OCI-LY1 (cell line): ENCODE measurements around the gene SPRY1.

Source experiments
- H2AFZ ChIP-seq: fragments of 200-600 bp; sonication (generic), shearing (Covaris generic); 2 replicates; pipeline ENCODE4 v1.6.0; 2014; ENCODE audit warnings: antibody characterized with exemption, mild to moderate bottlenecking, low read length
- H3F3A ChIP-seq: fragments of 200-600 bp; sonication (generic), shearing (Covaris generic); 2 replicates; pipeline ENCODE4 v1.6.0; 2014; ENCODE audit warnings: mild to moderate bottlenecking, antibody characterized with exemption, low read length, moderate library complexity; ENCODE audit not compliant: insufficient read depth
- H3K27ac ChIP-seq: fragments of 200-600 bp; sonication (generic); 2 replicates; pipeline ENCODE4 v1.5.1; 2014; ENCODE audit warnings: low read length, mixed run types, mild to moderate bottlenecking, low read depth; ENCODE audit not compliant: poor library complexity, severe bottlenecking
- H3K27me3 ChIP-seq: fragments of 200-600 bp; sonication (generic); 2 replicates; pipeline ENCODE4 v1.6.0; 2014; ENCODE audit warnings: antibody characterized with exemption, mild to moderate bottlenecking, low read length, moderate library complexity; ENCODE audit not compliant: insufficient read depth
- H3K36me3 ChIP-seq: fragments of 200-600 bp; sonication (generic); 2 replicates; pipeline ENCODE4 v1.6.1; 2014; ENCODE audit warnings: mild to moderate bottlenecking, antibody characterized with exemption, low read length, moderate library complexity, mixed read lengths; ENCODE audit not compliant: insufficient read depth
- H3K4me1 ChIP-seq: fragments of 200-600 bp; sonication (generic); 2 replicates; pipeline ENCODE4 v1.5.1; 2014; ENCODE audit warnings: mild to moderate bottlenecking, low read length, moderate library complexity; ENCODE audit not compliant: insufficient read depth, severe bottlenecking
- H3K4me2 ChIP-seq: fragments of 200-600 bp; sonication (generic), shearing (Covaris generic); 2 replicates; pipeline ENCODE4 v1.6.1; 2014; ENCODE audit warnings: low read length
- H3K4me3 ChIP-seq: fragments of 200-600 bp; sonication (generic); 2 replicates; pipeline ENCODE4 v1.5.1; 2014; ENCODE audit warnings: low read length, low read depth, mild to moderate bottlenecking, mixed read lengths; ENCODE audit not compliant: poor library complexity, severe bottlenecking
- H3K79me2 ChIP-seq: fragments of 200-600 bp; shearing (Covaris generic); 2 replicates; pipeline ENCODE4 v1.6.1; 2016; ENCODE audit warnings: mixed run types, low read length, mixed read lengths; ENCODE audit not compliant: insufficient read depth
- H3K9ac ChIP-seq: fragments of 200-600 bp; sonication (generic), shearing (Covaris generic); 2 replicates; pipeline ENCODE4 v1.6.1; 2014; ENCODE audit warnings: mild to moderate bottlenecking, low read length, mixed read lengths
- H3K9me2 ChIP-seq: fragments of 200-600 bp; sonication (generic), shearing (Covaris generic); 2 replicates; pipeline ENCODE4 v1.6.1; 2014; ENCODE audit warnings: low read depth, mild to moderate bottlenecking, low read length, mixed read lengths
- H3K9me3 ChIP-seq: fragments of 200-600 bp; shearing (Covaris generic); 2 replicates; pipeline ENCODE4 v1.6.1; 2014; ENCODE audit warnings: low read length, mixed read lengths
- H4K20me1 ChIP-seq: fragments of 200-600 bp; sonication (generic), shearing (Covaris generic); 2 replicates; pipeline ENCODE4 v1.6.0; 2016; ENCODE audit warnings: mild to moderate bottlenecking, low read length; ENCODE audit not compliant: insufficient read depth
- CTCF ChIP-seq: fragments of 200-600 bp; sonication (generic), shearing (Covaris generic); IDR thresholded peaks from 2 replicates; pipeline ENCODE4 v1.5.1; 2017; ENCODE audit warnings: mild to moderate bottlenecking, antibody characterized with exemption, low read length, moderate library complexity, mixed read lengths
- EZH2 ChIP-seq: fragments of 200-600 bp; sonication (generic), shearing (Covaris generic); IDR thresholded peaks from 2 replicates; pipeline ENCODE4 v1.8.0; 2017; ENCODE audit warnings: borderline replicate concordance, mixed run types, mild to moderate bottlenecking, antibody characterized with exemption, low read length, moderate library complexity, mixed read lengths

Gene SPRY1

DNA sequence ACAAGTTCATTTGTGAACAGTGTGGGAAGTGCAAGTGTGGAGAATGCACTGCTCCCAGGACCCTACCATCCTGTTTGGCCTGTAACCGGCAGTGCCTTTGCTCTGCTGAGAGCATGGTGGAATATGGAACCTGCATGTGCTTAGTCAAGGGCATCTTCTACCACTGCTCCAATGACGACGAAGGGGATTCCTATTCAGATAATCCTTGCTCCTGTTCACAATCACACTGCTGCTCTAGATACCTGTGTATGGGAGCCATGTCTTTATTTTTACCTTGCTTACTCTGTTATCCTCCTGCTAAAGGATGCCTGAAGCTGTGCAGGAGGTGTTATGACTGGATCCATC is 5.5 kb downstream of the SPRY1 start:
- Histone ChIP-seq H3K36me3 (peaks cover 58% of the 10 kb centered on the region), H3F3A (no peaks in the 10 kb centered on the region), H3K4me2 (no peak overlapping the region; the same call in 1 of the 2 replicates), H2AFZ (no peak overlapping the region), H3K9me2 (no peaks in the 10 kb centered on the region), H3K27ac (no peak overlapping the region), H3K79me2 (peaks cover 57% of the 10 kb centered on the region), H3K27me3 (no peaks in the 10 kb centered on the region), H3K9me3 (0 out of 2 replicates have a peak, but pooled peaks cover 3% of the 10 kb centered on the region), H3K4me1 (peaks cover 56% of the 10 kb centered on the region), H3K4me3 (no peak overlapping the region), H4K20me1 (no peaks in the 10 kb centered on the region), H3K9ac (no peak overlapping the region)
- TF ChIP-seq EZH2 (no peak), CTCF (no peak)

GRCh38 chr4:123403080-123403604 is 6.5 kb downstream of the SPRY1 start:
- no peak overlapping the region for H3K9ac ChIP-seq
- peaks cover 57% of the 10 kb centered on the region for H3K79me2 ChIP-seq
- H3K4me1 ChIP-seq, result peaks cover 55% of the 10 kb centered on the region
- no peak overlapping the region for H2AFZ ChIP-seq
- 0 out of 2 replicates have a peak, but pooled peaks cover 4% of the 10 kb centered on the region for H3F3A ChIP-seq
- TF ChIP-seq EZH2, result no peak
- no peak for TF ChIP-seq CTCF
- no peaks in the 10 kb centered on the region for H3K27me3 ChIP-seq
- H3K4me2 ChIP-seq, result no peak overlapping the region; the same call in 1 of the 2 replicates
- H3K27ac ChIP-seq, result no peak overlapping the region
- peaks cover 58% of the 10 kb centered on the region for H3K36me3 ChIP-seq
- no peak overlapping the region for H3K4me3 ChIP-seq
- H3K9me2 ChIP-seq, result no peaks in the 10 kb centered on the region
- 0 out of 2 replicates have a peak, but pooled peaks cover 3% of the 10 kb centered on the region for H3K9me3 ChIP-seq
- H4K20me1 ChIP-seq, result no peaks in the 10 kb centered on the region

GRCh38 chr4:123404533-123404932 is 7.9 kb downstream of the SPRY1 start:
- Histone ChIP-seq H3K9ac (no peak overlapping the region), H4K20me1 (no peaks in the 10 kb centered on the region), H3K9me2 (no peaks in the 10 kb centered on the region), H3K4me1 (peaks cover 66% of the 10 kb centered on the region), H3F3A (0 out of 2 replicates have a peak, but pooled peaks cover 8% of the 10 kb centered on the region), H3K79me2 (peaks cover 55% of the 10 kb centered on the region), H3K27ac (no peak overlapping the region), H3K27me3 (no peaks in the 10 kb centered on the region), H3K9me3 (0 out of 2 replicates have a peak, but pooled peaks cover 3% of the 10 kb centered on the region), H3K4me3 (no peak overlapping the region), H3K36me3 (peaks cover 57% of the 10 kb centered on the region), H3K4me2 (no peak overlapping the region), H2AFZ (no peak overlapping the region)
- TF ChIP-seq CTCF, result no peak
- no peak for TF ChIP-seq EZH2
